Cardiac fibroblast (primary cell): ENCODE data around the gene ASAP2.

Experiments used
- DNase-seq, 2 donors: peaks; one replicate each; pipeline versions ENCODE4 v3.0.0 to v3.0.0-alpha.2; 2010; ENCODE audit warnings: low read depth in 2 of 2
- H3K4me3 ChIP-seq, 2 donors: replicated peaks in 1 of 2; 1 replicate in 1 of 2; 2 replicates in 1 of 2; pipeline ENCODE4 v1.5.1; 2011; ENCODE audit warnings: low read depth in 2 of 2, low read length in 2 of 2, mild to moderate bottlenecking in 2 of 2, moderate library complexity in 1 of 2
- CTCF ChIP-seq: IDR thresholded peaks from one replicate; pipeline ENCODE4 v1.5.1; 2011; ENCODE audit warnings: low read depth, mild to moderate bottlenecking, low read length, inconsistent platforms

Gene ASAP2

DNA sequence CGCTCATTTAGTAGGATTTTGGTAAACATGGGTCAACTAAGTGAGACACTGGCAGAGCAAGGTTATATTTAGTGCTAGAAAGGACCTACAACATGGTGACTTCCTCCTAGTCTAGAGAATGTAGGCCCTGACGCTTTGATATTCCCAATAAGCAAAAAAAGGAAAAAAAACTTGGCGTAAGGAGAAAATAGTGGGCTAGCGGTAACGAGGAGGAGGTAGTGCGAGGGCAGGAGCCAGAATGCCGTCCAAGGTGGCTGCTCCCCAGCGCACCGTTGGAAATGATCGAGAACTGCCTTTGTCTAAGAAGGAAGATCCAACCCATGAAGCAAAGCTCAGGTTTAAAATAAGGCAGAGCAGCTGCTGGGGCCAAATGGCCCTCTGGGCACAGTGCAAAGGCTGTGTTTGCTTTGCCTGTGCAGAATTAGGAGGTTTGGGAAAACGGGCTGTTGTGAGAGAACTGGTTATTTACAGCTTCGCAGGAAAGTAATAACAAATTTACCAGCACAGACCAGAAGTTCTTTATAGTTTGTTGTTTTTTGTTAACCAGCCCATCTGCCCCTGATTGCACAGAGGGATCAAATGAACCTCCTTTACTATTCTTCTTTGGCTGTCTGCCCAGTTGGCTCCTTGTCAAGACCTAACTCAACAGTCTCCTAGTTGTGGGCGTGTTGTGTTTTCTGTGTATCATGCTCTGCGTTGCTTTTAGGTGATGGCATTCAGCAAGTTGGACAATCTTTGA, 130.1 kb downstream of the ASAP2 start:
- DNase-seq, result peak; percentile 93 to 96
- TF ChIP-seq CTCF, result no peak

GRCh38 chr2:9337901-9338300, 131.3 kb downstream of the ASAP2 start:
- no peak overlapping the region for H3K4me3 ChIP-seq
- TF ChIP-seq CTCF, result no peak
- DNase-seq, result no peak

More for the DNA sequence above, 130.1 kb downstream of the ASAP2 start:
- H3K4me3 ChIP-seq, result no peak overlapping the region

- DNase-seq, result no peak
- no peak overlapping the region for H3K4me3 ChIP-seq
- no peak for TF ChIP-seq CTCF
These were observed 134.8 kb downstream of the ASAP2 start for GRCh38 chr2:9341337-9341887.

DNA sequence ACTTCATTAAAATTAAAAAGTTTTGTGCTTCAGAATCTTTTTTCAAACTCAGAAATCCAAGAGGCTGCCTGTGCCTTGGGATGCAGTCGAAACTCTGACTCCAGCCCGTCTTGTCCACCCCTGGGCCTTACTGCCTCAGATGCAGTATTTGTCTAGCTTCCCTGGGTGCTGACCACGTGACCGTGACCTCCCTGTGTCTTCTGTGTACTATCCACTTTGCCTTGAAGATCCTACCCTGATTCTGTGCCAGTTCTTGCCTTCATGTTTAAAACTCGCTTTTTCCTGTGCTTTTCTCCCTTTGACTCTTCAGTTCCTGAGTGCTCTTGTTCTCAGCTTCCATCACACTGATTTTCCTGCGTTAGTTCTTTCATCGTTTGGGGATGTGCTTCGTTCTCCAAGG, 136.0 kb downstream of the ASAP2 start:
- TF ChIP-seq CTCF, result no peak
- H3K4me3 ChIP-seq, result no peak overlapping the region
- DNase-seq, result no peak

GRCh38 chr2:9343524-9343923, 136.9 kb downstream of the ASAP2 start:
- DNase-seq, result no peak
- no peak overlapping the region for H3K4me3 ChIP-seq
- no peak for TF ChIP-seq CTCF

DNA sequence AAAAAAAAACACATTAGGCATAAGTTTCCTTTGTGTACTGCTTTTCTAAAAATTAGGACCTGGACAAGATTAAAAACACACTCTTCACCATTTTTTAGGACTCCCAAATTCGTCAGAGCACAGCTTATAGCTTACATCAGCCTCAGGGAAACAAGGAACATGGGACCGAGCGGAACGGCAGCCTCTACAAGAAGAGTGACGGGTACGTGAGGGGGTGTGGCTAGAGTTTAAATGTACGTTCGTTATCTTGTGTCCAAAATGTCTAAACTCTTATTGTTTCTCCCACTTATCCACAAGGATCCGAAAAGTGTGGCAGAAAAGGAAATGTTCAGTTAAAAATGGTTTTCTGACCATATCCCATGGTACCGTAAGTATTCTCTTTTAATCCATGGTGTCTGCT, 137.8 kb downstream of the ASAP2 start:
- DNase-seq, result no peak
- no peak overlapping the region for H3K4me3 ChIP-seq
- no peak for TF ChIP-seq CTCF
